ENCODE results near the gene CDC25B. TPM values are rescaled to one million over a fixed set of nuclear protein-coding genes. Genes with fewer than 3 reads are reported as not detected.

CDC25B gene
- total and polyA plus RNA-seq, 4 donors, result 4.4 to 12.9 (median 9.2) TPM

DNA sequence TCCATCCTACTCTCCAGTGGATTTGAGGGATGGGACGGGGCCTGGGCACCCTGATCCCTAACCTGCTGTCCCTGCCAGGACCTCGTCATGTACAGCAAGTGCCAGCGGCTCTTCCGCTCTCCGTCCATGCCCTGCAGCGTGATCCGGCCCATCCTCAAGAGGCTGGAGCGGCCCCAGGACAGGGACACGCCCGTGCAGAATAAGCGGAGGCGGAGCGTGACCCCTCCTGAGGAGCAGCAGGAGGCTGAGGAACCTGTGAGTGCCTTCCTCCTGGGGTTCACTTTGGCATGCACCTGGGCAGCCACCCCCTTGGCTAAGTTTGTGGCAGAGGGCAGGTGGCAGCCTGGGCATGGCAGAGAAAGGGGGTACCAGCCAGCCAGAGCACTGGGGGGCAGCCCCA is 5.7 kb downstream of the CDC25B start:
- H3K4me1 ChIP-seq (ENCODE audit: control insufficient read depth in 4 of 4, insufficient read depth in 4 of 4, low read length in 3 of 4), result peaks cover 16 to 37% (median 28%) of the 10 kb centered on the region in 4 donors
- H3K36me3 ChIP-seq (ENCODE audit: control insufficient read depth in 4 of 4, insufficient read depth in 3 of 4, low read depth in 1 of 4, low read length in 3 of 4), result peaks cover 0 to 10% (median 4%) of the 10 kb centered on the region in 4 donors
- H3K9me3 ChIP-seq (ENCODE audit: control insufficient read depth in 4 of 4, low read length in 3 of 4), result no peaks in the 10 kb centered on the region
- WGBS, result 98% methylated on average over 13 of the region's 13 CpGs
- no peaks in the 10 kb centered on the region for H3K27me3 ChIP-seq (ENCODE audit: control insufficient read depth in 4 of 4, insufficient read depth in 4 of 4, low read length in 3 of 4)
- H3K4me3 ChIP-seq (ENCODE audit: low read depth in 1 of 3, low read length in 3 of 3), result no peak overlapping the region
- H3K27ac ChIP-seq (ENCODE audit: low read depth in 1 of 2, low read length in 2 of 2), result no peak overlapping the region
- no peak for DNase-seq (ENCODE audit: low spot score)
- no peak overlapping the region for H3K9ac ChIP-seq (ENCODE audit: low read depth in 1 of 2, low read length in 2 of 2)
- TF ChIP-seq RAD21 (IDR thresholded peaks at IDR 0.05) (no peak), RXRA (IDR thresholded peaks at IDR 0.05) (no peak), HNF4G (IDR thresholded peaks at IDR 0.05) (no peak), GABPA (IDR thresholded peaks at IDR 0.05 in 1 of 2, conservative IDR thresholded peaks at IDR 0.05 in 1 of 2) (no peak), EGR1 (IDR thresholded peaks at IDR 0.05; ENCODE audit: low read depth in 2 of 2) (no peak), NR2F2 (IDR thresholded peaks at IDR 0.05) (no peak), FOXA1 (IDR thresholded peaks at IDR 0.05) (no peak), HNF4A (conservative IDR thresholded peaks at IDR 0.05) (no peak), JUND (IDR thresholded peaks at IDR 0.05) (no peak), YY1 (IDR thresholded peaks at IDR 0.05) (no peak), TAF1 (conservative IDR thresholded peaks at IDR 0.05) (no peak), SP1 (IDR thresholded peaks at IDR 0.05) (no peak), FOXA2 (IDR thresholded peaks at IDR 0.05) (no peak)
- TF ChIP-seq, protein P1, sequence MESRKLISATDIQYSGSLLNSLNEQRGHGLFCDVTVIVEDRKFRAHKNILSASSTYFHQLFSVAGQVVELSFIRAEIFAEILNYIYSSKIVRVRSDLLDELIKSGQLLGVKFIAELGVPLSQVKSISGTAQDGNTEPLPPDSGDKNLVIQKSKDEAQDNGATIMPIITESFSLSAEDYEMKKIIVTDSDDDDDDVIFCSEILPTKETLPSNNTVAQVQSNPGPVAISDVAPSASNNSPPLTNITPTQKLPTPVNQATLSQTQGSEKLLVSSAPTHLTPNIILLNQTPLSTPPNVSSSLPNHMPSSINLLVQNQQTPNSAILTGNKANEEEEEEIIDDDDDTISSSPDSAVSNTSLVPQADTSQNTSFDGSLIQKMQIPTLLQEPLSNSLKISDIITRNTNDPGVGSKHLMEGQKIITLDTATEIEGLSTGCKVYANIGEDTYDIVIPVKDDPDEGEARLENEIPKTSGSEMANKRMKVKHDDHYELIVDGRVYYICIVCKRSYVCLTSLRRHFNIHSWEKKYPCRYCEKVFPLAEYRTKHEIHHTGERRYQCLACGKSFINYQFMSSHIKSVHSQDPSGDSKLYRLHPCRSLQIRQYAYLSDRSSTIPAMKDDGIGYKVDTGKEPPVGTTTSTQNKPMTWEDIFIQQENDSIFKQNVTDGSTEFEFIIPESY (IDR thresholded peaks at IDR 0.05), result no peak
- TF ChIP-seq, protein P2, sequence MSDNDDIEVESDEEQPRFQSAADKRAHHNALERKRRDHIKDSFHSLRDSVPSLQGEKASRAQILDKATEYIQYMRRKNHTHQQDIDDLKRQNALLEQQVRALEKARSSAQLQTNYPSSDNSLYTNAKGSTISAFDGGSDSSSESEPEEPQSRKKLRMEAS (IDR thresholded peaks at IDR 0.05), result no peak
- TF ChIP-seq, protein P3, sequence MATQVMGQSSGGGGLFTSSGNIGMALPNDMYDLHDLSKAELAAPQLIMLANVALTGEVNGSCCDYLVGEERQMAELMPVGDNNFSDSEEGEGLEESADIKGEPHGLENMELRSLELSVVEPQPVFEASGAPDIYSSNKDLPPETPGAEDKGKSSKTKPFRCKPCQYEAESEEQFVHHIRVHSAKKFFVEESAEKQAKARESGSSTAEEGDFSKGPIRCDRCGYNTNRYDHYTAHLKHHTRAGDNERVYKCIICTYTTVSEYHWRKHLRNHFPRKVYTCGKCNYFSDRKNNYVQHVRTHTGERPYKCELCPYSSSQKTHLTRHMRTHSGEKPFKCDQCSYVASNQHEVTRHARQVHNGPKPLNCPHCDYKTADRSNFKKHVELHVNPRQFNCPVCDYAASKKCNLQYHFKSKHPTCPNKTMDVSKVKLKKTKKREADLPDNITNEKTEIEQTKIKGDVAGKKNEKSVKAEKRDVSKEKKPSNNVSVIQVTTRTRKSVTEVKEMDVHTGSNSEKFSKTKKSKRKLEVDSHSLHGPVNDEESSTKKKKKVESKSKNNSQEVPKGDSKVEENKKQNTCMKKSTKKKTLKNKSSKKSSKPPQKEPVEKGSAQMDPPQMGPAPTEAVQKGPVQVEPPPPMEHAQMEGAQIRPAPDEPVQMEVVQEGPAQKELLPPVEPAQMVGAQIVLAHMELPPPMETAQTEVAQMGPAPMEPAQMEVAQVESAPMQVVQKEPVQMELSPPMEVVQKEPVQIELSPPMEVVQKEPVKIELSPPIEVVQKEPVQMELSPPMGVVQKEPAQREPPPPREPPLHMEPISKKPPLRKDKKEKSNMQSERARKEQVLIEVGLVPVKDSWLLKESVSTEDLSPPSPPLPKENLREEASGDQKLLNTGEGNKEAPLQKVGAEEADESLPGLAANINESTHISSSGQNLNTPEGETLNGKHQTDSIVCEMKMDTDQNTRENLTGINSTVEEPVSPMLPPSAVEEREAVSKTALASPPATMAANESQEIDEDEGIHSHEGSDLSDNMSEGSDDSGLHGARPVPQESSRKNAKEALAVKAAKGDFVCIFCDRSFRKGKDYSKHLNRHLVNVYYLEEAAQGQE (IDR thresholded peaks at IDR 0.05), result no peak
- TF ChIP-seq, protein P4, sequence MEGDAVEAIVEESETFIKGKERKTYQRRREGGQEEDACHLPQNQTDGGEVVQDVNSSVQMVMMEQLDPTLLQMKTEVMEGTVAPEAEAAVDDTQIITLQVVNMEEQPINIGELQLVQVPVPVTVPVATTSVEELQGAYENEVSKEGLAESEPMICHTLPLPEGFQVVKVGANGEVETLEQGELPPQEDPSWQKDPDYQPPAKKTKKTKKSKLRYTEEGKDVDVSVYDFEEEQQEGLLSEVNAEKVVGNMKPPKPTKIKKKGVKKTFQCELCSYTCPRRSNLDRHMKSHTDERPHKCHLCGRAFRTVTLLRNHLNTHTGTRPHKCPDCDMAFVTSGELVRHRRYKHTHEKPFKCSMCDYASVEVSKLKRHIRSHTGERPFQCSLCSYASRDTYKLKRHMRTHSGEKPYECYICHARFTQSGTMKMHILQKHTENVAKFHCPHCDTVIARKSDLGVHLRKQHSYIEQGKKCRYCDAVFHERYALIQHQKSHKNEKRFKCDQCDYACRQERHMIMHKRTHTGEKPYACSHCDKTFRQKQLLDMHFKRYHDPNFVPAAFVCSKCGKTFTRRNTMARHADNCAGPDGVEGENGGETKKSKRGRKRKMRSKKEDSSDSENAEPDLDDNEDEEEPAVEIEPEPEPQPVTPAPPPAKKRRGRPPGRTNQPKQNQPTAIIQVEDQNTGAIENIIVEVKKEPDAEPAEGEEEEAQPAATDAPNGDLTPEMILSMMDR (IDR thresholded peaks at IDR 0.05; ENCODE audit: low read depth, low read length, missing input control), result no peak
- TF ChIP-seq, protein P5, sequence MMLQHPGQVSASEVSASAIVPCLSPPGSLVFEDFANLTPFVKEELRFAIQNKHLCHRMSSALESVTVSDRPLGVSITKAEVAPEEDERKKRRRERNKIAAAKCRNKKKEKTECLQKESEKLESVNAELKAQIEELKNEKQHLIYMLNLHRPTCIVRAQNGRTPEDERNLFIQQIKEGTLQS (IDR thresholded peaks at IDR 0.05), result no peak
